HG03039 (cell line): Measurements from ENCODE around the gene C2.

Experiments
- ATAC-seq: cut with Tn5 transposase; IDR thresholded peaks from one replicate; pipeline ENCODE4 v1.9.1; 2021; ENCODE audit warnings: mild to moderate bottlenecking, moderate library complexity; ENCODE audit not compliant: unreplicated experiment

Gene C2

DNA sequence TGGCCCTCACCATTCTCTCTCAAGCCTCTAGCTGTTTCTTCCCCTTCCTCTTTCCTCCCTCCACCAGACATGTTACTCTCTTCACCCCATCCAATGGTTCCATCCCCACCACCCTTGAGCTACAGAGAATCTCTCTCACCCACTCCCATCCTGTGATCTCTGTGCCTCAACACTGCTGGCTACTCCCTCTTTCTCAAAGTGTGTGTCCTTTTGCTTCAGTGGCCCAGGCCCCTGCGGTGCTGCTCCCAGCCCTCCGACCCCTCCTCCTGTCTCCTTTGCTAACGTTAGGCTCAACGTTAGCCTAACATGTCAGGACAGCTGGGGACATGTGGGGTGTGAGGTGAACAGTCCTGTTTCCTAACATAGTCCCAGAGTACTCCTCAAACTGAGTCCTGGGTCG lies 25.4 kb downstream of the C2 start:
- no peak for ATAC-seq

DNA sequence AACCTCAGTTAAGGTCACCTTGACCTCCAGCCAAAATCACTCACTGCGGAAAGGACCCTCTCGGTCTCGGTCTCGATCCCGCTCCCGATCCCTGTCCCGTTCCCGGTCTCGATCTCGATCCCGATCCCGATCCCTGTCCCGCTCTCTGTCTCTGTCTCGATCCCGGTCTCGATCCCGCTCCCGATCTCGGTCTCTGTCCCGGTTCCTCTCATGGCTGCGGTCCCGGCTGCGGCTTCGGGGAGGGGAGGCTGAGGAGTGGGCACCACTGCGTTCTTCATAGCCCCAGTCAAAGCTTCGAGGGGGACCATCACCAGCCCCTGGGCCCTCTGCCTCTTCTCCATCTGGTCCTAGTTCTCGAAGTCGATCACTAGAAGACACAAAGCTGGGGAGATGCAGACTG lies 27.0 kb downstream of the C2 start:
- ATAC-seq: no peak

DNA sequence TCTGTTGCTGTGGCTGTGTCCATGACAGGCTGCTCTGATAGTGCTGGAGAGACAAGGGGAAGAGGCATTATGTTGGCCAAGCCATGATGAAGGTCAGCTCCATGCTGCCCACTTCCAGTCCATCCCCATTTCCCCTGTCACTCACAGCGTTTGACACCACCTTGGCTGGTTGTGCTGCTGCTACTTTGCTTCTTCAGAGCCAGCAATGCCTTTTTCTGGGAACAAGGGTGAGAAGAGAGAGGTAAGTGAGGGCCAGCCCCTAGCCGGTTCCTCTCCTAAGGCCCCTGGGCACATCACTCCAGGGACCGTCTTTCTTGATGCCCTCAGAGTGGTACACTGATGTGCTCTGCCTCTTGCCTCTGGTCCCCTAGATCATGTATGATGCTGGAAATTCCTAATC lies 29.3 kb downstream of the C2 start:
- ATAC-seq: no peak

DNA sequence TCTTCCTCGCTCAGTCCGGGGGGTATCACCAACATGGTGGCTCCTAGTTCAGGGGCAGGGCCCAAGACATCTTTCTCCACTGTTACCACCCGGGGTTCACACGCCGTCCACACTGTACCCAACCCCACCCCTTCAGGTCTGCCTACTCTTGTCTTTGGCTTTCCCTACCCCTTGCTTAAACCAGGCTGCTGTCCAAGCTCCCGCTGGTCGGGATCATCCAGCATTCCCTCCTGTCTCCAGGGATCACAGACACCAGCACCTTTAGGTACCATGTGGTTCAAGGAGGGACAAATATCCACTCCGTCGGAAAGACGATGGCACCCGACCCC lies 30.9 kb downstream of the C2 start:
- peak; percentile 1 for ATAC-seq

DNA sequence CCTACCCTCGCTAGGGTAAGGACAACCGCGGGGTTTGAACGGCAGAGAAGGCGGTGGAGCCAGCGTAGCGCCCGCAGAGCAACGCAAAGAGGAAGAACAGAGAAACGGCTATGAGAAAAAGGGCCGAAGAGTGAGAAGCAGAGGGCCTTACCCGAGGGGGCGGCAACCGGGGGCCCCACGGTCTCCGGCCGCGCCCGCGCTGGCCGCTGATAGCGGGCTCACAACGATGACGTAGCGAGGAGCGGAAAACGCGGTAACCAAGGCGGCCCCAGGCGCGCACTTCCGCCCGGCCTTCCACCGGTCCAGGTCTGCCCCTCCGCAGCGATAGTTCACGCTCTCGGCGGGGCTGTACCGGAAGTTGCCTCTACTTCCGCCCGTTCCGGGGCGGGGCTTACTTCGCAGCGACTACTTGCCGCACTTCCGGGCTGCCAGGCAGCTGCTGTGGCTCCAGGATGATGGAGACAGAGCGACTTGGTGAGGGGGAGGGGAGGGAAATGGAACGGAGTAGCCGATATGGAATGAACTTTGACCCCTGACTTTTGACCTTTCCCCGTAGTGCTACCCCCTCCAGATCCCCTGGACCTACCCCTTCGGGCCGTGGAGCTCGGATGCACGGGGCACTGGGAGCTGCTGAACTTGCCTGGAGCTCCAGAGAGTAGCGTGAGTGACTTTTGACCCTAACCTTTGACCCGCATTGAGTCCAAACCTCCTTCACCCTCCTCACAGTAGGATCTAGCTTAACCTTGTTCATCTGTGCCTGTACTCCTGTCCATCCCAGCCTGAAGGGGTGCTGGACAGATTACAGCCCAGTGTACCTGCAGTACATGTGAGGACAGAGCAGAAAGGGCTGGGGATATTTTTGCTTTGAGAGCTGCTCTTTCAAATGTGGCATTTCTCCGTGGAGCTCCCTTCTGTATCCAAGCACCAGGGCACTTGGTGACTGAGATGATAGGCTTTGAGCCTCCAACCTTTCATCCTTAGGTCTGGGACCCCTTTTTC lies 31.5 kb downstream of the C2 start, which contains the start of the genes NELFE and SKIC2:
Gene NELFE, minus strand, starts transcription at position 231 of the 999 bp plus-strand sequence. CDS start 525 bp downstream, outside the sequence.
Gene SKIC2, plus strand, starts transcription at position 435 of the 999 bp plus-strand sequence. Its CDS starts 18 bp downstream, at position 453.
- ATAC-seq: peak; percentile 88

DNA sequence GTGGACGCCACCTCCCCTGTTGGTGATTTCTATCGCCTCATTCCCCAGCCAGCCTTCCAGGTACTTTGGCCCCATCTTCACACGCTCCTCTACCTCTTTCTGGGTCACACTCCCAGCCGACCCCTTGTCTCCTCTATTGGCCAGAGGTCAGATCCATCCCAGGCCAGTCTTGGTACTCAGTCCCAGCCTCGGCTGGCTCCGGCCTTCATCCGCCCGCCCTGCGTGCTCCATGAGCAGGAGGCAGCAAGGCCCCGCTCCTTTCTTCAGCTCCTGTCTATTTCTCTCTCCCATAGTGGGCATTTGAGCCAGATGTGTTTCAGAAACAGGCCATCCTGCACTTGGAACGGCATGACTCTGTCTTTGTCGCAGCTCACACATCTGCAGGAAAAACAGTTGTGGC lies 34.1 kb downstream of the C2 start:
- no peak for ATAC-seq

DNA sequence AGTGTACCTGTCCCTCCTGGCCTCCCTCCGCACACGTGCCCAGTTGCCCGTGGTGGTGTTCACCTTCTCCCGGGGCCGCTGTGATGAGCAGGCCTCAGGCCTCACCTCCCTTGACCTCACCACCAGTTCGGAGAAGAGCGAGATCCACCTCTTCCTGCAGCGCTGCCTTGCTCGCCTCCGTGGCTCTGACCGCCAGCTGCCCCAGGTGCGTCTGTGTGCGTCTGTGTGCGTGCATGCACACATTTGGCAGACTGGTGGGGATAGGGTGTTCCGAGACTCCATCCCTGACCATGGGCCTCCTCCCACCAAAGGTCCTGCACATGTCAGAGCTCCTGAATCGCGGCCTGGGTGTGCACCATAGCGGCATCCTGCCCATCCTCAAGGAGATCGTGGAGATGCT lies 36.4 kb downstream of the C2 start:
- no peak for ATAC-seq

DNA sequence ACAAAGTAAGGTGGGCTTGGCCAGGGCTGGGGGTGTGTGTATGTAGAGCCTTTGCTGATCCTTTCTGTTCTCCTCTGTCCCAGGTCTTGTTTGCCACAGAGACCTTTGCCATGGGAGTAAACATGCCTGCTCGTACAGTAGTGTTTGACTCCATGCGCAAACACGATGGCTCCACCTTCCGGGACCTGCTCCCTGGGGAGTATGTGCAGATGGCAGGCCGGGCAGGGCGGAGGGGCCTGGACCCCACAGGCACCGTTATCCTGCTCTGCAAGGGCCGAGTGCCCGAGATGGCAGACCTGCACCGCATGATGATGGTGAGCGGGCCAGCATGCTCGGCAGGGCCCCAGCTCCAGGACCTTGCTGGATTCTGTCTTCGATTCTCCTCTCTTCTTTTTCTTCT lies 38.2 kb downstream of the C2 start:
- ATAC-seq: no peak

- ATAC-seq: no peak
These were observed 39.0 kb downstream of the C2 start for GRCh38 chr6:31966506-31966905.

GRCh38 chr6:31966997-31967925 lies 39.7 kb downstream of the C2 start:
- no peak for ATAC-seq

GRCh38 chr6:31967926-31968320 lies 40.4 kb downstream of the C2 start:
- no peak for ATAC-seq

- no peak for ATAC-seq
These were observed 40.8 kb downstream of the C2 start for GRCh38 chr6:31968326-31968725.

GRCh38 chr6:31968791-31969711 lies 41.5 kb downstream of the C2 start:
- no peak for ATAC-seq

DNA sequence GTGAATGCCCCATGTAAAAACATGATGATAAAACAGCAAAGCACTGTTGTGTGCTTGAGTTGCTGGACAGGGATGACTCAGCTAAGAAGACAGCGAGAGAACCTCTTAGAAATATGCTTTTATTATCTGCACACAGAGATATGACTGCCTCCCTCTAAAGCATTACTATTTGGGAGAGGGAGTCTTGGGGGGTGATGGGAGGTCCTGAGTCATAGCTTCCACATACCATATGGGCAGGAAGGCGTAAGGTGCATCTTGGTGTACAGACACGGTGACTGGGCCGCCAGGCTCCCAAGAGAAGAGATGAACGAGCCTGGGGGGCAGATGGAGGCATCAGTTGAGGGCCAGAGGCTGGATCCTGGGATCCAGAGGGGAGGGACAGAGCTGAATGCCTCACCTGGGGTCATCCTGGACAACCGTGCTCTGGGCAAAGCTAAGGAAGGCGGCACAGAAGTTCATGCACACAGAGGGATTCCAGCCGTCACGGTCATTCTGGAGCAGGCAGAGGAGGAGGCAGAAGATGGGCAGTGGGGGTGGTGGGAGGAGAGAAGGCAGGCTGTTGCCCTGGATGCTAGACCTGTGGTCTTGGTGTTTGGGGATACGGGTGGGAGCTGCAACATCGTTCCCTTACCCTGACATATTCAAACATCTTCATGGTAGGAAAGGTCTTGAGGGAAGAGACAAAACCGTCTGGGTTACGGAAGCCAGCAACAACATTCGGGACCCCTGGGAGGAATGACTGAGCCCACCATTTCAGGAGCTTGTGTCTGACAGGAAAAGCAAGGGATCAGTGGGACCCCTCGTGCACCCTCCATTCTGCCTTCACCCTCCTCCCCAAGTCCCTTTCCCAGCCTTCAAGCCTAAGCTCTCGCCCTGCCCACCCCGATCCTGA lies 42.4 kb downstream of the C2 start:
- no peak for ATAC-seq

- ATAC-seq: no peak
These were observed 43.2 kb downstream of the C2 start for GRCh38 chr6:31970604-31971271.

DNA sequence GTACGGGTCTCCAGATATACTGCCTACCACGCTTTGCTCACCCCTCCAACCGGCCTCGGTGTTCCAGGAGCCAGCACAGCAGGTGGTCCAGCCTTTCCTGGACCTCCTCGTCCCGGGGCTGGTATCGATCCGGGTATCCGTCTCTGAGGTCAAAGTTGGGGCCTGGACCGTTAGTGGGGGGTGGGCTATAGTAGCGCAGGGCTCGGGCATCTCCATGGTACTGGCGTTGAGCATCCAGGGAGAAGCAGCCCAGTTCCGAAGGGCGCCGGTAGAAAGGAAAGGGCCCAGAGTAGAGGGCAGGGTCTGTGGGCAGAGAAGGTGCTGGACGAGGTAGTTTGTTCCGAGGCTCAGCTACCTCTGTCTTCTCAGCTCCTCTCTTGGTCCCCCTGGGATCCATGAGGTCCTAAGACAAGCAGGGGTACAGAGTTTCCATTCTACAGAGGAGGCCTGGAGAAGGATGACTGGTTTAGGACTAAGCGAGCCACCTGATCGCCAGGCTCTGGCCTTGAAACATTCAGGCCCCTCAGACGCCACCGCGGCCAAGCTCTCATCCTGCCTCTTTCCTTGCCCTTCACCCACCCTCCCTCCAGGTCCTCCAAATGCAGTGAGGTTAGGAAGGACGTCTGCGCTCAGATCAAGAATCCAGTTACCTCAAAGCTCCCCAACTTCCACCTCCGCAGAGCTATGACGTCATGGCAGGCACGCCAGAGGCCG lies 43.9 kb downstream of the C2 start:
- ATAC-seq: no peak

DNA sequence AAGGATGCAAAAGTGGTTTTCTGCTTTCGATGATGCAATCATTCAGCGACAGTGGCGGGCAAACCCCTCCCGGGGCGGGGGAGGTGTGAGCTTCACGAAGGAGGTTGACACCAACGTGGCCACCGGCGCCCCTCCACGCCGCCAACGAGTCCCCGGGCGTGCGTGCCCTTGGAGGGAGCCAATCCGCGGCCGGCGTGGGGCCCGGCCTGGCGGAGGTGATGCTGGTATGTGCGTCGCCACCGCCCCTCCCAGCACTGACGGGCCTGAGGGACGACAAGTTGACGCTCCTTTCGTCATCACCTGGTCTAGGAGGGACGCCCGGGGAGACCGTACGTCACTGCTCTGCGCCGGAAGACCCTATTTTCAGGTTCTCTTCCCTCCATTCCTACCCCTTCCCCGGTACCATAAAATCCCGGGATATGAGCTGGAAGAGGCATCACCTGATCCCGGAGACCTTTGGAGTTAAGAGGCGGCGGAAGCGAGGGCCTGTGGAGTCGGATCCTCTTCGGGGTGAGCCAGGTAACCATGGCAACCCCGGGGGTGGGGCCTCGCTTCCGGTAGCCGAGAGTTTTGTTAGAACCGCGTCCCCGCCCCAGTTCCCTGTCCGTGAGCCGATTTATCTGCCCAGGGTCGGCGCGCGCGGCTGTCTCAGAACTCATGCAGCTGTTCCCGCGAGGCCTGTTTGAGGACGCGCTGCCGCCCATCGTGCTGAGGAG lies 44.6 kb downstream of the C2 start, which contains the start of gene DXO:
Gene DXO, minus strand, starts transcription at position 146 of the 716 bp plus-strand sequence. CDS start 463 bp downstream, outside the sequence.
- ATAC-seq: peak; percentile 82
